ENCODE data around the gene CACNA1B.

Gene CACNA1B

GRCh38 chr9:137977571-137978261 lies 100.1 kb downstream of the CACNA1B start:
- DNase-seq (ENCODE audit: low read depth in 1 of 2, low spot score in 1 of 2), result no peak
- no peak overlapping the region for H3K4me3 ChIP-seq (replicated peaks; ENCODE audit: insufficient read depth, low read length)
- no peaks in the 10 kb centered on the region for H3K27me3 ChIP-seq (ENCODE audit: insufficient read depth, poor library complexity, severe bottlenecking)
- TF ChIP-seq SPI1 (IDR thresholded peaks at IDR 0.05; ENCODE audit: borderline replicate concordance, low read depth) (no peak), GABPA (IDR thresholded peaks at IDR 0.05; ENCODE audit: low read depth) (no peak), POLR2AphosphoS5 (IDR thresholded peaks at IDR 0.05; ENCODE audit: low read depth) (no peak), REST (IDR thresholded peaks at IDR 0.05; ENCODE audit: insufficient replicate concordance, low read depth) (no peak), CTCF (IDR thresholded peaks at IDR 0.05; ENCODE audit: insufficient read depth, low read length) (no peak)
- no peak overlapping the region for H3K27ac ChIP-seq (replicated peaks)

- Histone ChIP-seq H3K27me3 (ENCODE audit: insufficient read depth, poor library complexity, severe bottlenecking) (no peaks in the 10 kb centered on the region), H3K27ac (replicated peaks) (no peak overlapping the region), H3K4me3 (replicated peaks; ENCODE audit: insufficient read depth, low read length) (no peak overlapping the region)
- TF ChIP-seq GABPA (IDR thresholded peaks at IDR 0.05; ENCODE audit: low read depth) (no peak), REST (IDR thresholded peaks at IDR 0.05; ENCODE audit: insufficient replicate concordance, low read depth) (no peak), POLR2AphosphoS5 (IDR thresholded peaks at IDR 0.05; ENCODE audit: low read depth) (no peak), CTCF (IDR thresholded peaks at IDR 0.05; ENCODE audit: insufficient read depth, low read length) (no peak), SPI1 (IDR thresholded peaks at IDR 0.05; ENCODE audit: borderline replicate concordance, low read depth) (no peak)
- DNase-seq (ENCODE audit: low read depth in 1 of 2, low spot score in 1 of 2), result no peak
Observed at GRCh38 chr9:137978262-137978714, 100.7 kb downstream of the CACNA1B start.

- no peak for TF ChIP-seq SPI1 (IDR thresholded peaks at IDR 0.05; ENCODE audit: borderline replicate concordance, low read depth)
- no peak for TF ChIP-seq POLR2AphosphoS5 (IDR thresholded peaks at IDR 0.05; ENCODE audit: low read depth)
- no peak for TF ChIP-seq GABPA (IDR thresholded peaks at IDR 0.05; ENCODE audit: low read depth)
- no peak for TF ChIP-seq CTCF (IDR thresholded peaks at IDR 0.05; ENCODE audit: insufficient read depth, low read length)
- H3K4me3 ChIP-seq (replicated peaks; ENCODE audit: insufficient read depth, low read length), result no peak overlapping the region
- DNase-seq (ENCODE audit: low read depth in 1 of 2, low spot score in 1 of 2), result no peak
Observed at GRCh38 chr9:137982200-137982599, 104.6 kb downstream of the CACNA1B start.

More at GRCh38 chr9:137982200-137982599, 104.6 kb downstream of the CACNA1B start:
- no peak overlapping the region for H3K27ac ChIP-seq (replicated peaks)
- H3K27me3 ChIP-seq (ENCODE audit: insufficient read depth, poor library complexity, severe bottlenecking), result no peaks in the 10 kb centered on the region
